T follicular helper cell (primary cell): ENCODE measurements around the gene B4GALT1.
"Not testable (repeated sequence)": the region's sequence is repeated elsewhere in the genome, so short reads cannot be mapped to it uniquely, and the experiment has no call there.

Experiments
- DNase-seq: peaks from one replicate; pipeline ENCODE4 v3.0.0-alpha.2; 2020; ENCODE audit warnings: low read depth

Gene B4GALT1

DNA sequence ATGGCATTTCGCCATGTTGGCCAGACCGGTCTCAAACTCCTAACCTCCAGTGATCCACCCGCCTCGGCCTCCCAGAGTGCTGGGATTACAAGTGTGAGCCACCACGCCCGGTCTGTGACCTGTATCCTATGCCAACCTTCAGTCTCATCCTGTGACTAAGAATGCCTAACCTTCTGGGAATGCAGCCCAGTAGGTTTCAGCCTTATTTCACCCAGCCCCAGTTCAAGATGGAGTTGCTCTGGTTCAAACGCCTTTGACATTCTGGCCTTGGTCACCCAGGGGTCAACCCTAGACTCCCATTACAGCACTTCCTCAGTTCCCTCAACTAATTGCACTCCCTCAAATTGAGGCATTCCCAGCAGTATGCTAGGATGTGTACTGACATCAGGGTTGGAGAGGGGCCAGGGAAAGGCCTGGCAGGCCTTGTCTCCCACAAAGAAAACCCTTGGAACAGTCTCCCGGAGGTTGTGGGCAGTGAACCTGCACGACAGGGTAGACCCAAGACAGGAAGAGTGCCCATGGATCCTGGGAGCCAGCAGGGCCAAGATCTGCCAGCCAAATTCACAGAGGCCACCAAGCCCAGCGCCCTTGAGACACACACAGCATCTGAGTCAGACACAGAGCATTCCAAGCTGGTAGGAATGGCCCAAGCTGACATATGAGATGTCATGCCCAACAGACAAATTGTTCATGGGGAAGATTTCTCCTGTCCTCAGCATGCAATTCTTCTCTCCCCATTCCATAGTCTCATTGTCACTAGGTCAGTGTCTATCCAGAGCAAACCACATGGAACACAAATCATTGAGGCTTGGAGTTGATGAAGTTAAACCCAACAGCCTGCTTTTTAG is 65.8 kb downstream of the B4GALT1 start:
- DNase-seq = no peak

DNA sequence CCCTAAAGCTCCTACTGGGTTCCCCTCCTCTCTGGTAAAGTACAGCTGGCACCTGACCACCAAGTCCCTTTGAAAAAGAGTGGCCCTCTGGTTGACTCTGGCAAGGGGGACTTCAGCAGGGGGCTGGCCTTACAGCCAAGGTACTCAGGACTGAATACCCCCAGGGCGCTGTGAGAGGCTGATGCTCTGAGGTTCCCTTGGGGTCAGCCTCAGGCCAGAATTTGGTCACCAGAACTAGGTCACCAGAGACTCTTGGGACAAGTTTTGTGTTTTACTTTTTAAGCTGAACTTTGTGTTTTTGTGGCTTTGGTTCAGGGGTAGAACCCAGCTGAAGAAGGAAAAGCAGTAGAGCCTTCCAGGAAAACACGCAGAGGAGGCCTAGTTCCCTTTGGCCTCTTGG is 67.4 kb downstream of the B4GALT1 start:
- no peak for DNase-seq

DNA sequence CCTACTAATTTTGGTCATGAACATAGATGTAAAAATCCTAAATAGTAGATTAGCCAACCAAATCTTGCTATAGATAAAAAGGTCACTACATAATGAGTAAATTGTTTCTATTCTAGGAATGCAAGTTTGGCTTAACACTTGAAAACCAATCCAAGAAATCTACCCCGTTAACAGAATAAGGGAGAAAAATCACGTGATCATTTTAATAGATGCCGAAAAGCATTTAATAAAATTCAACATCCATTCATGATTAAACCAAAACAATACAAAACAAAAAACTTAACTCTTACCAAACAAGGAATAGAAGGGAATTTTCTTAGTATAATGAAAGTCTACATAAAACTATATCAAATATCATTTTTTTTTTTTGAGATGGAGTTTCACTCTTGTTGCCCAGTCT is 69.9 kb downstream of the B4GALT1 start:
- DNase-seq = no peak

DNA sequence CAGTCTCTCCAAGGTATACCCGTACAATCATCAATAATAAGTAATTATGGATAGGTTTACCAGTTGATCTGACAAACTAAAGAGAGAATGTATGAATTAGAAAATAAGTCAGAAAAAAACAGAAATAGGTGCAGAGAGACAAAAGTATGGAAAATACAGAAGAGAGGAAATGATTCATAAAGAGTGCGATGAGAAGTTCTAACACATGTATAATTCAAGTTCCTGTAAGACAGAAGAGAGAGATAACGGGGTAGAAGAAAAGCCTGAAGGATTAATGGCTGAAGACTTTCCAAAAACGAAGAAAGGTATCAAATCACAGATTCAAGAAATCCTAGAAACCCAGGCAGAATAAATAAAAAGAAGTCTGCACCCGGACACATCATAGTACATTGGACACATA is 74.5 kb downstream of the B4GALT1 start:
- DNase-seq = no peak

DNA sequence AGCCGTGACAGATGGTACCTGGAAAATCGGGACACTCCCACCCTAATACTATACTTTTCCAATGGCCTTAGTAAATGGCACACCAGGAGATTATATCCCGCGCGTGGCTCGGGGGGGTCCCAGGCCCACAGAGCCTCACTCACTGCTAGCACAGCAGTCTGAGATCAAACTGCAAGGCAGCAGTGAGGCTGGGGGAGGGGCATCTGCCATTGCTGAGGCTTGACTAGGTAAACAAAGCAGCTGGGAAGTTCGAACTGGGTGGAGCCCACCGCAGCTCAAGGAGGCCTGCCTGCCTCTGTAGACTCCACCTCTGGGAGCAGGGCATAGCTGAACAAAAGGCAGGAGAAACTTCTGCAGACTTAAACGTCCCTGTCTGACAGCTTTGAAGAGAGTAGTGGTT is 81.5 kb downstream of the B4GALT1 start:
- DNase-seq = not testable (repeated sequence)

DNA sequence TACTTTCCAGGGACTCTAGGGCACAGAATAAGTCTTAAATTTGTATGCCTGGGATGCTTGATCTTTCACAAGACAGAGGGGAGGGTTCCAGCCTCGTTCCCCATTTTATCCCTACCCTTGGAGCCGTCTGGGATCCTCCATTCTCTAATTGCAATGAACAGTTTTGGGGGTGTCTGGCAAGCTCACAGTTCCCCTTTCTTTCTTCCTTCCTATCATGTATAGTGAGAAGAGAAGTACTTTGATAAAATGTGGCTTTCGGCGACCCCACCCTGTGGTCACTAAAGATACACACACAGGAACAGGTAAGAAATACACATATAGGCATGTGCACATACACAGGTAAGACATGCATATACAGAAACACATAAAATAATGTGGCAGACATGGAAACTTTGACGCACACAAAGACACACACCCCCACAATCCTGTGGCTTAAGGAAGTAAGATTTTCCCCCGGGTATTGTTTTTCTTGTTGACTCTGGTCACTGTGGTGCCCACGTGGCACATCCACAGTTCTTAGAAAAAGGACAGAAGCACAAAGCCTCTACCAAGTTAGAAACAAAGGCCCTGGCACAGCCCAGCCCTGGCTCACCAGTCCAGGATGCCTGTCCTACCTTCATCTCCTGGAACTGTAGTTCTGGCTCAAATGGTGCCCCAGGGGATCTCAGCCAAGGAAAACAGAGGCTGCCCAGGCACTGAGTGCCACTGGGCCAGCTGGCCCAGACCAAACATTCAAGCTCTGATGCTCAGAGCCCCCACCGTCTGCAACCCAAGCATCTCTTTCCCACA is 84.4 kb downstream of the B4GALT1 start:
- DNase-seq = no peak

DNA sequence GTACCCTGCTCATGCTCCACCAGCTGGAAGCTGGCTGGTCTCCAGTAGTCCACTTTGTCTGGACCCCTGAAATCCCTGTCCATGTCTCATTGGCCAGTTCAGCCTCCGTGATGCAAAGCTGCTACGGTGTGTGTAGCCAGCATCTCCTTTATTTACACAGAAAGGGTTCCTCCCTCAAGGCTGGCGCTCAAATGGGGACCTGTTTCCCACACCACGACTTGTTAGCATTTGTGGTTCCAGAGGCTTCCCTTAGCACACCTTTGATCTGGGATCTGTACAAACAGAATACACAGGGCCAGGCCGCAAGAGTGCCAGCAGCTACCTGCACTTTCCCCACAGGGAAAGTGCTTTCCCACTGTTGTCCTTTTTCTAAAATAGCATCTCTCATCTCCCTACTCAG is 85.0 kb downstream of the B4GALT1 start:
- DNase-seq = no peak

DNA sequence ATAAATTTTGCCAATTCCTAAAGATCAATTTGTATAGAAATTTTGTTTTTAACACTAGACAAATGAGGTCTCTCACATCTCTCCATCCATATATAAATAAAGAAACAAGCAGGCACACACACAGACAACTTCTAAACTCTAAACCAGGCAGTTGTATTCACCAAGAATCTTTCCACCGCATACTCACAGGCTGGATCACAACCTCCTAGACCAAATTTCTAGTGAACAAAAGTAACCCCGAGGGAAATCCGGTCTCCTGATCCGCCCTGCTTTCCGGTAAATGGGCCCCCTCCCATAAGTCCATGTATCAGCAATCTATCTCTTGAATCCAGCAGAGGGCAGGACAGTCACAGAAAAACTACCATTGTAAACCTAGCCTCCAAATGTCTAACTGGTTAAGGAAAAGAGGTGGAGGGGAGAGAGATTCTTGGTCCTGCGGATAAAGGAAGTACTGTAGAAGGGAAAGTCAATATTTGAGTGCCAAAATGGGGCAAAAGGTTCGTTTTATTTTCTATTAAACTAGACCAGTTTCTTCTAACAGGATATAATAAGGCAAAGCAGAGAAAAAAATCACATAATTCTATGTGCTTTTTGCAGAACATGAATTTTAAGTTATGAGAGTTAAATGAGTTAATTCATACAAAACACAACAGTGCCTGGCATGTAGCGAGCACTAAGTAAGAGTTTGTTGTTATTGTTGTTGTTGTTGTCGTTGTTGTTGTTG is 85.8 kb downstream of the B4GALT1 start:
- peak; percentile 44 for DNase-seq

DNA sequence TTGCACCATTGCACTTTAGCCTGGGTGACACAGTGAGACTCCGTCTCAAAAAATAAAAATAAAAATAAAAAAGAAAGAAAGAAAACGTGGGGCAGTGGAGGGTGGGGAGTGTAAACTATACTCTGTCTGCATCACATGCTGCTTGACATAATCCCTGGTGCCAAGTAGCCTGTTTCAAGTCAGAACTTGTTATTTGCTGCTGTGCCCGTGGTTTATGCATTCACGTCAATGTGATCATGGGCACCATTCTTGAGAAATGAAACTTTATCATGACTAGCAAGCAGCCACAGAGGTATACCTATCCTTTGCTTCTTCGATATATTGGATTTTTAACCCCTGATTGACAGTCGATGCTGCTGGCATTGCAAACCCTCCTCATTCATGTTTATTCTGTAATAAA is 86.6 kb downstream of the B4GALT1 start:
- no peak for DNase-seq

DNA sequence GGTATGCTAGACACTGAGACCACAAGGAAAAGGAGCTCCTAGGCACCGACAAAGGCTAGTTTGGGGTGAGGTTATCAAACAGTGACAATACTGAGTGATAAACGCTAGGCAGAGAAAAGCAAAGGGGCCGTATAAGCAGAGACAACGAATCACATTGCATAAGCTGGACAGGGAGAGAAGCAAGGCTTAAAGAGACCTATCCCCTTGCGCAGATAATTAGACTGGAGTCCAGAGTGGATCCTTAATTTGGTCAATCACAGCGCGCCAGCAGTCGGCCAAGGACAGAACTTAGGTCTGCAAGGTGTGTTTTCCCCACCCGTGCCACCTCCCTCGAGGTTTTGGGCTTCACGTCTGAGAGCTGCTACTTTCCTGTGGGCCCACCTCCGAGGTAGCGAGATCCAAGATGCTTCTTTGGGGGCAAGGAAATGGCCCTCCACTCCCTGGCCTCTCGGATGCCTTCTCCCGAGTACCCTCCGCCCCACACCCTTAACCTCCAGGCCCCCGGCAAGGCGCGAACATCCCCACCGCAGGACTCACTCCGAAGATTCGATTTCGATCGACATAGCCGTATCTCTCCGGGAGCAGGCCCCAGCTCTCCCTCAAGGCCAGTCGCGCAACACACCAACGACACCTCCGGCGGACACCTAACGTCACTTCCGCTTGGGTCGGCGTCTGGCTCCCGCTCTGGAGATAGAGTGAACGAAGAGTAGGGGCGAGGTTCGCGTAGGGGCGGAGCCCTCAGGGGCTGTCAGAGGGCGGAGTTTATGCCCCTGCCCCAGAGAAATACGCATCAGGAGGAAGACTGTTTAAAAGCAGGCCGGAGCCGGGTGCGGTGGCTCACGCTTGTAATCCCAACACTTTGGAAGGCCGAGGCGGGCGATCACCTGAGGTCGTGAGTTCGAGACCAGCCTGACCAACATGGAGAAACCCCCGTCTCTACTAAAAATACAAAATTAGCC is 90.8 kb downstream of the B4GALT1 start, which contains the start of gene SMU1:
Gene SMU1 (minus strand): TSS at position 629 of the 959 bp plus-strand sequence. CDS start 66 bp downstream, at position 563.
- DNase-seq = peak; percentile 94

DNA sequence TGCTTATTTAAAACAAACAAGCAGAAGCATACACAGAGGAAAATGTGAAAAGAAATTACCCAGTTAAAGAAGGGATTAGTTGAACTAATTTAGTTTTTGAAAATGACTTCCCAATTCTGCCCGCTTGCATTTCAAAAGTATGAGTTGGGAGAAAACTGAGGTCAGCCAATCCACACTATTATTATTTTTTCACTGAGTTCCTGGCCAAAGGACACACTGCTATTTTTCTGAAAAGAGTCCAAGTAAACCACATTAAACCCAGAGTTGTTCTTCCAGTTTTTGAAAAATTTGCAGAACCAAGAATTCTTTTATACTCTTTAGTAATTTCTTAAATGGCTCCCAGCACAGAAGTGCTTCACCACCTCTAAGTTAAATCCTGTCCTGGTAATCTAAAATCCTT is 98.1 kb downstream of the B4GALT1 start:
- no peak for DNase-seq

DNA sequence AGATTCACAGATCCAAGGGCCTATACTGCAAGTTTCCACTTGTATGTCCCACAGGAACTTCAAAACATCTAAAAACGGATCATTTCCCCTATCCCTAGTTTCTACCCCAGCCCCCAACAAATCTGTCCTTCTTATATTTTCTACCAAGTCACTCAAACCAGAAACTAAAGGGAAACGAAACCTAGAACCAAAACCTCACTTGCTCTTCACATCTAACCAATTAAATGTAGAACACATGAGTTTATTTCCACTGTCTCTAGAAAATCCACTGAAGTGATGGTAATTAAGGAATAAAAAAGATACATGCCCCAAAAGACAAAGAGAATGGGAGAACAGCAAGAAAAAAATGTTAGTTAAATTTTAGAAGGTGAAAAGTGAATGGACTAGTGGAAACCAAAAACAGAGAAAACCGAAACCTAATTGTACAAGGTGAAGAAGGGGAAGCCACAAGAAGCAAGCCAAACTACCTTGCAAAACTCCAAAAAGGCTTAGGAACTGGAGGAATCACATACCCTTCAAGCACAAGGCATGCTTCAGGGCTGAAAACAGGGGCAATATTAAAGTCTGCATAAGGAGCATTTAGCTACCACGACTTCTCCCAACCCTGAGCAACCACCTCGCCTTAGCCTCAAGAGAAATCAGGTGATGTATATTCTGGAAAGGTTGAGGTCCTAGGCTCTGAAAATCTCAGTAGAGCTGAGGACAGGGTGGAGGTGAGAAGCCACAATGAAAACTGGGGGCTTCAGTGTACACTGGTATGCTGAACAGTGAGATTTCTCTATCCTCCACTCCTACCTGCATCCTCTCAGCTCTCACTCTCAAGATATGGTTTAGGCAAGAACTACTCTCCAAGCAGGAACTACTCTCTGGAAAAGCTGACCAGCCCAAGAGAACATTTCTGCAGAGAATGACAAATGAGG is 101.7 kb downstream of the B4GALT1 start:
- no peak for DNase-seq
